Measurements from ENCODE around the gene XBP1. TPM values are rescaled to one million over a fixed set of nuclear protein-coding genes. Genes with fewer than 3 reads are reported as not detected.

Gene XBP1
- total and polyA plus RNA-seq, 2 of the 13 experiments (the other 11 are each of a cell fraction or from before 2014, with no cell fraction given) = 416 to 427 TPM

DNA sequence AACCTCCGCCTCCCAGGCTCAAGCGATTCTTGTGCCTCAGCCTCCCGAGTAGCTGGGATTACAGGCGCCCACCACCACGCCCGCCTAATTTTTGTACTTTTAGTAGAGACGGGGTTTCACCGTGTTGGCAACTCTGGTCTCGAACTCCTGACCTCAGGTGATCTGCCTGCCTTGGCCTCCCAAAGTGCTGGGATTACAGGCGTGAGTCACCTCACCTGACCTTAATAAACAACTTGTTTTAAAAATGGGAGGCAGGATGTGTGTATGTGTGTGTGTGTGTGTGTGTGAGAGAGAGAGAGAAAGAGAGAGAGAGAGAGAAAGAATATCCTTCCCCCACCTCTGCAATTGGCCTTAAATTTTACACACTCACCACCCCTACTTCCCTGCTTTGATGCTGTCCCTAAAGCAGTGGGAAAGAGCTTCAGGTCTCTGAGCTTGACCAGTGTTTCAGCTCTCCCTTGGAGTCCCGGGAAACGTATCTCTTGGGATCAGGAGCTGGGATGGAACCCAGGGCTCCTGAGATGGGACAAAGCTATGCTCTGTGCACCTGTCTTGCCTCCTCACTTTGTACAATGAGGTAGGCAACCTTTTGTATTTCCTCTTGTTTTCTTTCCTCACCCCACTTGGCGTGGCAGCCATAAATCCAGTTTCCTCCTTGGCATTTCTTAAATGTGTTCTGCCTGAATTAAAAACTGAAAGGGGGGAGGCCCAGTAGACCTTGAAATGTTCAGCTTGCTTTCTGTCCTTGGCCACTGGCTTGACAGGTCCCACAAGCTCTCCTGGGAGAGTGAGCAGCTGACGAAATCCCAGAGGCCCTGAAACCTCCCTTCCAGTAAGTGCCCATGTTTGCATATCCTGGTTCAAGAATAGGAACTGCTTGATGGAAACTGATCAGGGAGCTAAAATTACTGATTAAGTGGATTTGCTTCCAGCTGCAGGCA lies 17.8 kb upstream of the XBP1 start (continued):
- TF ChIP-seq, protein P1, sequence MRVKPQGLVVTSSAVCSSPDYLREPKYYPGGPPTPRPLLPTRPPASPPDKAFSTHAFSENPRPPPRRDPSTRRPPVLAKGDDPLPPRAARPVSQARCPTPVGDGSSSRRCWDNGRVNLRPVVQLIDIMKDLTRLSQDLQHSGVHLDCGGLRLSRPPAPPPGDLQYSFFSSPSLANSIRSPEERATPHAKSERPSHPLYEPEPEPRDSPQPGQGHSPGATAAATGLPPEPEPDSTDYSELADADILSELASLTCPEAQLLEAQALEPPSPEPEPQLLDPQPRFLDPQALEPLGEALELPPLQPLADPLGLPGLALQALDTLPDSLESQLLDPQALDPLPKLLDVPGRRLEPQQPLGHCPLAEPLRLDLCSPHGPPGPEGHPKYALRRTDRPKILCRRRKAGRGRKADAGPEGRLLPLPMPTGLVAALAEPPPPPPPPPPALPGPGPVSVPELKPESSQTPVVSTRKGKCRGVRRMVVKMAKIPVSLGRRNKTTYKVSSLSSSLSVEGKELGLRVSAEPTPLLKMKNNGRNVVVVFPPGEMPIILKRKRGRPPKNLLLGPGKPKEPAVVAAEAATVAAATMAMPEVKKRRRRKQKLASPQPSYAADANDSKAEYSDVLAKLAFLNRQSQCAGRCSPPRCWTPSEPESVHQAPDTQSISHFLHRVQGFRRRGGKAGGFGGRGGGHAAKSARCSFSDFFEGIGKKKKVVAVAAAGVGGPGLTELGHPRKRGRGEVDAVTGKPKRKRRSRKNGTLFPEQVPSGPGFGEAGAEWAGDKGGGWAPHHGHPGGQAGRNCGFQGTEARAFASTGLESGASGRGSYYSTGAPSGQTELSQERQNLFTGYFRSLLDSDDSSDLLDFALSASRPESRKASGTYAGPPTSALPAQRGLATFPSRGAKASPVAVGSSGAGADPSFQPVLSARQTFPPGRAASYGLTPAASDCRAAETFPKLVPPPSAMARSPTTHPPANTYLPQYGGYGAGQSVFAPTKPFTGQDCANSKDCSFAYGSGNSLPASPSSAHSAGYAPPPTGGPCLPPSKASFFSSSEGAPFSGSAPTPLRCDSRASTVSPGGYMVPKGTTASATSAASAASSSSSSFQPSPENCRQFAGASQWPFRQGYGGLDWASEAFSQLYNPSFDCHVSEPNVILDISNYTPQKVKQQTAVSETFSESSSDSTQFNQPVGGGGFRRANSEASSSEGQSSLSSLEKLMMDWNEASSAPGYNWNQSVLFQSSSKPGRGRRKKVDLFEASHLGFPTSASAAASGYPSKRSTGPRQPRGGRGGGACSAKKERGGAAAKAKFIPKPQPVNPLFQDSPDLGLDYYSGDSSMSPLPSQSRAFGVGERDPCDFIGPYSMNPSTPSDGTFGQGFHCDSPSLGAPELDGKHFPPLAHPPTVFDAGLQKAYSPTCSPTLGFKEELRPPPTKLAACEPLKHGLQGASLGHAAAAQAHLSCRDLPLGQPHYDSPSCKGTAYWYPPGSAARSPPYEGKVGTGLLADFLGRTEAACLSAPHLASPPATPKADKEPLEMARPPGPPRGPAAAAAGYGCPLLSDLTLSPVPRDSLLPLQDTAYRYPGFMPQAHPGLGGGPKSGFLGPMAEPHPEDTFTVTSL (CRISPR knock-in tag; IDR thresholded peaks at IDR 0.05; ENCODE audit: borderline replicate concordance) = no peak
- TF ChIP-seq, protein P2, sequence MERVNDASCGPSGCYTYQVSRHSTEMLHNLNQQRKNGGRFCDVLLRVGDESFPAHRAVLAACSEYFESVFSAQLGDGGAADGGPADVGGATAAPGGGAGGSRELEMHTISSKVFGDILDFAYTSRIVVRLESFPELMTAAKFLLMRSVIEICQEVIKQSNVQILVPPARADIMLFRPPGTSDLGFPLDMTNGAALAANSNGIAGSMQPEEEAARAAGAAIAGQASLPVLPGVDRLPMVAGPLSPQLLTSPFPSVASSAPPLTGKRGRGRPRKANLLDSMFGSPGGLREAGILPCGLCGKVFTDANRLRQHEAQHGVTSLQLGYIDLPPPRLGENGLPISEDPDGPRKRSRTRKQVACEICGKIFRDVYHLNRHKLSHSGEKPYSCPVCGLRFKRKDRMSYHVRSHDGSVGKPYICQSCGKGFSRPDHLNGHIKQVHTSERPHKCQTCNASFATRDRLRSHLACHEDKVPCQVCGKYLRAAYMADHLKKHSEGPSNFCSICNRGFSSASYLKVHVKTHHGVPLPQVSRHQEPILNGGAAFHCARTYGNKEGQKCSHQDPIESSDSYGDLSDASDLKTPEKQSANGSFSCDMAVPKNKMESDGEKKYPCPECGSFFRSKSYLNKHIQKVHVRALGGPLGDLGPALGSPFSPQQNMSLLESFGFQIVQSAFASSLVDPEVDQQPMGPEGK (CRISPR knock-in tag; IDR thresholded peaks at IDR 0.05) = peak; percentile 71
- TF ChIP-seq ZNF350 (CRISPR knock-in tag; IDR thresholded peaks at IDR 0.05; ENCODE audit: borderline replicate concordance, low read depth) (peak; percentile 79), ZNF234 (CRISPR knock-in tag; conservative IDR thresholded peaks at IDR 0.05) (no peak), FOXK1 (CRISPR knock-in tag; IDR thresholded peaks at IDR 0.05; ENCODE audit: borderline replicate concordance, low read depth) (peak; percentile 58; the same call in 1 of the 2 replicates), ZNF296 (CRISPR knock-in tag; conservative IDR thresholded peaks at IDR 0.05) (no peak), SETDB1 (CRISPR knock-in tag; IDR thresholded peaks at IDR 0.05; ENCODE audit: borderline replicate concordance) (no peak), ZNF644 (CRISPR knock-in tag; IDR thresholded peaks at IDR 0.05; ENCODE audit: low read depth) (peak; percentile 59; the same call in 1 of the 2 replicates)
- TF ChIP-seq, protein P3, sequence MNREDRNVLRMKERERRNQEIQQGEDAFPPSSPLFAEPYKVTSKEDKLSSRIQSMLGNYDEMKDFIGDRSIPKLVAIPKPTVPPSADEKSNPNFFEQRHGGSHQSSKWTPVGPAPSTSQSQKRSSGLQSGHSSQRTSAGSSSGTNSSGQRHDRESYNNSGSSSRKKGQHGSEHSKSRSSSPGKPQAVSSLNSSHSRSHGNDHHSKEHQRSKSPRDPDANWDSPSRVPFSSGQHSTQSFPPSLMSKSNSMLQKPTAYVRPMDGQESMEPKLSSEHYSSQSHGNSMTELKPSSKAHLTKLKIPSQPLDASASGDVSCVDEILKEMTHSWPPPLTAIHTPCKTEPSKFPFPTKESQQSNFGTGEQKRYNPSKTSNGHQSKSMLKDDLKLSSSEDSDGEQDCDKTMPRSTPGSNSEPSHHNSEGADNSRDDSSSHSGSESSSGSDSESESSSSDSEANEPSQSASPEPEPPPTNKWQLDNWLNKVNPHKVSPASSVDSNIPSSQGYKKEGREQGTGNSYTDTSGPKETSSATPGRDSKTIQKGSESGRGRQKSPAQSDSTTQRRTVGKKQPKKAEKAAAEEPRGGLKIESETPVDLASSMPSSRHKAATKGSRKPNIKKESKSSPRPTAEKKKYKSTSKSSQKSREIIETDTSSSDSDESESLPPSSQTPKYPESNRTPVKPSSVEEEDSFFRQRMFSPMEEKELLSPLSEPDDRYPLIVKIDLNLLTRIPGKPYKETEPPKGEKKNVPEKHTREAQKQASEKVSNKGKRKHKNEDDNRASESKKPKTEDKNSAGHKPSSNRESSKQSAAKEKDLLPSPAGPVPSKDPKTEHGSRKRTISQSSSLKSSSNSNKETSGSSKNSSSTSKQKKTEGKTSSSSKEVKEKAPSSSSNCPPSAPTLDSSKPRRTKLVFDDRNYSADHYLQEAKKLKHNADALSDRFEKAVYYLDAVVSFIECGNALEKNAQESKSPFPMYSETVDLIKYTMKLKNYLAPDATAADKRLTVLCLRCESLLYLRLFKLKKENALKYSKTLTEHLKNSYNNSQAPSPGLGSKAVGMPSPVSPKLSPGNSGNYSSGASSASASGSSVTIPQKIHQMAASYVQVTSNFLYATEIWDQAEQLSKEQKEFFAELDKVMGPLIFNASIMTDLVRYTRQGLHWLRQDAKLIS (CRISPR knock-in tag; IDR thresholded peaks at IDR 0.05) = no peak
- TF ChIP-seq, protein P4, sequence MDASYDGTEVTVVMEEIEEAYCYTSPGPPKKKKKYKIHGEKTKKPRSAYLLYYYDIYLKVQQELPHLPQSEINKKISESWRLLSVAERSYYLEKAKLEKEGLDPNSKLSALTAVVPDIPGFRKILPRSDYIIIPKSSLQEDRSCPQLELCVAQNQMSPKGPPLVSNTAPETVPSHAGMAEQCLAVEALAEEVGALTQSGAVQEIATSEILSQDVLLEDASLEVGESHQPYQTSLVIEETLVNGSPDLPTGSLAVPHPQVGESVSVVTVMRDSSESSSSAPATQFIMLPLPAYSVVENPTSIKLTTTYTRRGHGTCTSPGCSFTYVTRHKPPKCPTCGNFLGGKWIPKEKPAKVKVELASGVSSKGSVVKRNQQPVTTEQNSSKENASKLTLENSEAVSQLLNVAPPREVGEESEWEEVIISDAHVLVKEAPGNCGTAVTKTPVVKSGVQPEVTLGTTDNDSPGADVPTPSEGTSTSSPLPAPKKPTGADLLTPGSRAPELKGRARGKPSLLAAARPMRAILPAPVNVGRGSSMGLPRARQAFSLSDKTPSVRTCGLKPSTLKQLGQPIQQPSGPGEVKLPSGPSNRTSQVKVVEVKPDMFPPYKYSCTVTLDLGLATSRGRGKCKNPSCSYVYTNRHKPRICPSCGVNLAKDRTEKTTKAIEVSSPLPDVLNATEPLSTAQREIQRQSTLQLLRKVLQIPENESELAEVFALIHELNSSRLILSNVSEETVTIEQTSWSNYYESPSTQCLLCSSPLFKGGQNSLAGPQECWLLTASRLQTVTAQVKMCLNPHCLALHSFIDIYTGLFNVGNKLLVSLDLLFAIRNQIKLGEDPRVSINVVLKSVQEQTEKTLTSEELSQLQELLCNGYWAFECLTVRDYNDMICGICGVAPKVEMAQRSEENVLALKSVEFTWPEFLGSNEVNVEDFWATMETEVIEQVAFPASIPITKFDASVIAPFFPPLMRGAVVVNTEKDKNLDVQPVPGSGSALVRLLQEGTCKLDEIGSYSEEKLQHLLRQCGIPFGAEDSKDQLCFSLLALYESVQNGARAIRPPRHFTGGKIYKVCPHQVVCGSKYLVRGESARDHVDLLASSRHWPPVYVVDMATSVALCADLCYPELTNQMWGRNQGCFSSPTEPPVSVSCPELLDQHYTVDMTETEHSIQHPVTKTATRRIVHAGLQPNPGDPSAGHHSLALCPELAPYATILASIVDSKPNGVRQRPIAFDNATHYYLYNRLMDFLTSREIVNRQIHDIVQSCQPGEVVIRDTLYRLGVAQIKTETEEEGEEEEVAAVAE (CRISPR knock-in tag; IDR thresholded peaks at IDR 0.05; ENCODE audit: borderline replicate concordance) = no peak

All from HepG2 (cell line).